ENCODE data around the gene PCDHB2. TPM values are rescaled to one million over a fixed set of nuclear protein-coding genes. Genes with fewer than 3 reads are reported as not detected.

Gene PCDHB2
- 26.3 and 27.7 TPM in 2 replicates for total RNA-seq (2021)
- long read RNA-seq, full-length matches to known transcripts: 230 of 244 reads
- long read RNA-seq, partial matches to known transcripts: 0 of 244 reads
- long read RNA-seq, other reads (novel, unspliced or antisense): 14 of 244 reads

DNA sequence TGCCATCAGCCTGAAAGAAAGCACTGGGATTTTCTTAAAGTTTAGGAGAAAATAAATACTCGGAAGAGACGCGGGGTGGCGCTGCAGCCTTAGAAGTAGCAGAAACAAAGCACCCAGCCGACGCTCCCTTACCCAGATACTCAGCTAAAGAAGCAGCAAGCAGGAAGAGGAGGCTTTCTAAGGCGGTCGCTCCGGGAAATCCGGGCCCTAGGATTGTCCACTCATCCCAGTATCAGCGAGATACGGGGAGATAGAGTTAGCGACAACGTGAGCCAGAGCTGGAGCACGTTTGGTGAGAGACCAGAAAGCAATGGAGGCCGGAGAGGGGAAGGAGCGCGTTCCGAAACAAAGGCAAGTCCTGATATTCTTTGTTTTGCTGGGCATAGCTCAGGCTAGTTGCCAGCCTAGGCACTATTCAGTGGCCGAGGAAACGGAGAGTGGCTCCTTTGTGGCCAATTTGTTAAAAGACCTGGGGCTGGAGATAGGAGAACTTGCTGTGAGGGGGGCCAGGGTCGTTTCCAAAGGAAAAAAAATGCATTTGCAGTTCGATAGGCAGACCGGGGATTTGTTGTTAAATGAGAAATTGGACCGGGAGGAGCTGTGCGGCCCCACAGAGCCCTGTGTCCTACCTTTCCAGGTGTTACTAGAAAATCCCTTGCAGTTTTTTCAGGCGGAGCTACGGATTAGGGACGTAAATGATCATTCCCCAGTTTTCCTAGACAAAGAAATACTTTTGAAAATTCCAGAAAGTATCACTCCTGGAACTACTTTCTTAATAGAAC lies at the start of gene PCDHB2:
TSS of gene PCDHB2 (plus strand) at position 135 of the 782 bp plus-strand sequence. CDS start at position 311, 176 bp downstream.
- Histone ChIP-seq H3K27me3 (ENCODE audit: insufficient read depth, low read length) (no peaks in the 10 kb centered on the region), H3K9ac (ENCODE audit: extremely low read depth, insufficient read length, low read length) (peak within 1 kb of the TSS; percentile 92), H2AK5ac (ENCODE audit: insufficient read length, low read length) (no peak within 1 kb of the TSS), H2BK15ac (ENCODE audit: low read depth, low read length) (no peak within 1 kb of the TSS), H3K79me1 (ENCODE audit: insufficient read depth, low read depth, low read length, poor library complexity, severe bottlenecking) (no peaks in the 10 kb centered on the region), H4K20me1 (ENCODE audit: control insufficient read depth, insufficient read depth, insufficient read length) (no peaks in the 10 kb centered on the region), H3K4ac (ENCODE audit: low read depth, low read length) (peak within 1 kb of the TSS; percentile 14; the same call in 1 of the 2 replicates), H2BK120ac (ENCODE audit: low read depth, low read length, poor library complexity, severe bottlenecking) (no peak within 1 kb of the TSS), H2BK12ac (ENCODE audit: insufficient read length, low read depth, low read length) (no peak within 1 kb of the TSS), H3T11ph (ENCODE audit: low read length) (no peak within 1 kb of the TSS), H3K9me3 (ENCODE audit: control insufficient read depth, low read depth, low read length) (peaks cover 7% of the 10 kb centered on the region), H2BK5ac (ENCODE audit: insufficient read length, low read length) (peak within 1 kb of the TSS; percentile 4), H3K56ac (ENCODE audit: insufficient read length, low read depth, low read length) (no peak within 1 kb of the TSS), H3K23ac (ENCODE audit: insufficient read length, low read depth, low read length) (no peak within 1 kb of the TSS), H4K5ac (ENCODE audit: insufficient read length, low read depth, low read length) (peak within 1 kb of the TSS; percentile 67), H3K27ac (ENCODE audit: insufficient read length, low read depth, low read length) (peak within 1 kb of the TSS; percentile 46), H3K23me2 (ENCODE audit: insufficient read length, low read depth, low read length, poor library complexity, severe bottlenecking) (peaks cover 4% of the 10 kb centered on the region), H4K8ac (replicated peaks; ENCODE audit: insufficient read length, low read depth, low read length) (no peak within 1 kb of the TSS), H3K14ac (ENCODE audit: insufficient read depth, low read length) (peak within 1 kb of the TSS; percentile 93; the same call in 1 of the 2 replicates), H3K4me2 (ENCODE audit: insufficient read depth, insufficient read length, low read length) (peak within 1 kb of the TSS; percentile 87), H3K18ac (ENCODE audit: insufficient read length, low read depth, low read length) (peak within 1 kb of the TSS; percentile 93), H2BK20ac (ENCODE audit: low read depth, low read length, poor library complexity, severe bottlenecking) (no peak within 1 kb of the TSS), H4K91ac (ENCODE audit: insufficient read length, low read depth, low read length) (no peak within 1 kb of the TSS), H2AFZ (ENCODE audit: low read length) (peak within 1 kb of the TSS; percentile 52), H3K4me1 (ENCODE audit: insufficient read depth, low read length) (no peaks in the 10 kb centered on the region), H3K79me2 (ENCODE audit: insufficient read depth, low read length) (no peaks in the 10 kb centered on the region; the same call in 1 of the 2 replicates)
- Mint-ChIP-seq H3K4me1 (peaks cover 9 to 10% of the 10 kb centered on the region in 2 experiments; a peak in 3 of 4 replicates), H3K27me3 (ENCODE audit: low read depth) (no peaks in the 10 kb centered on the region; the same call in 1 of the 2 replicates), H3K4me3 (peak within 1 kb of the TSS; percentile 95 to 97), H3K36me3 (ENCODE audit: insufficient read depth in 1 of 3, low read depth in 3 of 3) (peaks cover 16 to 46% (median 29%) of the 10 kb centered on the region in 3 experiments), H3K9me3 (peaks cover 29 to 31% of the 10 kb centered on the region in 2 experiments), H3K27ac (peak within 1 kb of the TSS; percentile 93 to 99 (median 95))
- TF ChIP-seq, protein P1, sequence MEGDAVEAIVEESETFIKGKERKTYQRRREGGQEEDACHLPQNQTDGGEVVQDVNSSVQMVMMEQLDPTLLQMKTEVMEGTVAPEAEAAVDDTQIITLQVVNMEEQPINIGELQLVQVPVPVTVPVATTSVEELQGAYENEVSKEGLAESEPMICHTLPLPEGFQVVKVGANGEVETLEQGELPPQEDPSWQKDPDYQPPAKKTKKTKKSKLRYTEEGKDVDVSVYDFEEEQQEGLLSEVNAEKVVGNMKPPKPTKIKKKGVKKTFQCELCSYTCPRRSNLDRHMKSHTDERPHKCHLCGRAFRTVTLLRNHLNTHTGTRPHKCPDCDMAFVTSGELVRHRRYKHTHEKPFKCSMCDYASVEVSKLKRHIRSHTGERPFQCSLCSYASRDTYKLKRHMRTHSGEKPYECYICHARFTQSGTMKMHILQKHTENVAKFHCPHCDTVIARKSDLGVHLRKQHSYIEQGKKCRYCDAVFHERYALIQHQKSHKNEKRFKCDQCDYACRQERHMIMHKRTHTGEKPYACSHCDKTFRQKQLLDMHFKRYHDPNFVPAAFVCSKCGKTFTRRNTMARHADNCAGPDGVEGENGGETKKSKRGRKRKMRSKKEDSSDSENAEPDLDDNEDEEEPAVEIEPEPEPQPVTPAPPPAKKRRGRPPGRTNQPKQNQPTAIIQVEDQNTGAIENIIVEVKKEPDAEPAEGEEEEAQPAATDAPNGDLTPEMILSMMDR (conservative IDR thresholded peaks at IDR 0.05): peak; percentile 89
- peak; percentile 86 for DNase-seq
- no CpG with 5 or more reads among the region's 29 CpGs for WGBS (ENCODE audit: extremely low coverage, insufficient read length, low lambda C conversion rate)

Data from H9 (cell line).